H9 (cell line): Measurements from ENCODE around the gene CD47. TPM values are rescaled to one million over a fixed set of nuclear protein-coding genes. Genes with fewer than 3 reads are reported as not detected.

Experiments
- DNase-seq: peaks from one replicate; pipeline ENCODE4 v3.0.0-alpha.2; 2017
- H2AFZ ChIP-seq: one replicate; pipeline ENCODE4 v1.6.1; 2013; ENCODE audit warnings: mild to moderate bottlenecking, low read length, control low read depth, moderate library complexity
- H2AK5ac ChIP-seq: 2 replicates; pipeline ENCODE4 v1.6.1; 2013; ENCODE audit warnings: low read length, control low read depth, mixed read lengths; ENCODE audit not compliant: insufficient read length
- H2BK120ac ChIP-seq: one replicate; pipeline ENCODE4 v1.6.1; 2013; ENCODE audit warnings: low read depth, mild to moderate bottlenecking, low read length, control low read depth, inconsistent platforms; ENCODE audit not compliant: poor library complexity, severe bottlenecking
- H2BK12ac ChIP-seq: 2 replicates; pipeline ENCODE4 v1.6.1; 2013; ENCODE audit warnings: low read length, control low read depth, mixed read lengths, low read depth; ENCODE audit not compliant: insufficient read length
- H2BK15ac ChIP-seq: 2 replicates; pipeline ENCODE4 v1.6.1; 2013; ENCODE audit warnings: low read depth, low read length, control low read depth
- H2BK20ac ChIP-seq: one replicate; pipeline ENCODE4 v1.6.1; 2013; ENCODE audit warnings: low read depth, mild to moderate bottlenecking, low read length, control low read depth, inconsistent platforms; ENCODE audit not compliant: poor library complexity, severe bottlenecking
- H2BK5ac ChIP-seq: 2 replicates; pipeline ENCODE4 v1.6.1; 2013; ENCODE audit warnings: low read length, control low read depth, mixed read lengths; ENCODE audit not compliant: insufficient read length
- H3K14ac ChIP-seq: 2 replicates; pipeline ENCODE4 v1.6.1; 2013; ENCODE audit warnings: low read length, control low read depth; ENCODE audit not compliant: insufficient read depth
- H3K18ac ChIP-seq: 2 replicates; pipeline ENCODE4 v1.6.1; 2013; ENCODE audit warnings: low read depth, mild to moderate bottlenecking, mixed read lengths, low read length, control low read depth; ENCODE audit not compliant: insufficient read length
- H3K23ac ChIP-seq: 2 replicates; pipeline ENCODE4 v1.6.1; 2013; ENCODE audit warnings: low read length, control low read depth, mixed read lengths, low read depth; ENCODE audit not compliant: insufficient read length
- H3K23me2 ChIP-seq: 2 replicates; pipeline ENCODE4 v1.6.1; 2013; ENCODE audit warnings: low read depth, mild to moderate bottlenecking, mixed read lengths, low read length, control low read depth; ENCODE audit not compliant: insufficient read length, poor library complexity, severe bottlenecking
- H3K27ac ChIP-seq: 2 replicates; pipeline ENCODE4 v1.5.1; 2013; ENCODE audit warnings: low read length, control low read depth, mixed read lengths, low read depth; ENCODE audit not compliant: insufficient read length
- H3K27me3 ChIP-seq: 2 replicates; pipeline ENCODE4 v1.6.1; 2013; ENCODE audit warnings: low read length, control low read depth, inconsistent platforms; ENCODE audit not compliant: insufficient read depth
- H3K4ac ChIP-seq: 2 replicates; pipeline ENCODE4 v1.6.1; 2013; ENCODE audit warnings: low read depth, mild to moderate bottlenecking, control low read depth, inconsistent platforms, low read length, moderate library complexity
- H3K4me1 ChIP-seq: 2 replicates; pipeline ENCODE4 v1.6.1; 2013; ENCODE audit warnings: low read length, control low read depth, inconsistent platforms; ENCODE audit not compliant: insufficient read depth
- H3K4me2 ChIP-seq: 2 replicates; pipeline ENCODE4 v1.6.1; 2013; ENCODE audit warnings: low read length, control low read depth, mixed read lengths; ENCODE audit not compliant: insufficient read length, insufficient read depth
- H3K56ac ChIP-seq: 2 replicates; pipeline ENCODE4 v1.6.1; 2013; ENCODE audit warnings: low read depth, mild to moderate bottlenecking, mixed read lengths, low read length, control low read depth; ENCODE audit not compliant: insufficient read length
- H3K79me1 ChIP-seq: 2 replicates; pipeline ENCODE4 v1.6.1; 2013; ENCODE audit warnings: low read depth, mild to moderate bottlenecking, moderate library complexity, low read length, control low read depth, inconsistent platforms; ENCODE audit not compliant: insufficient read depth, poor library complexity, severe bottlenecking
- H3K79me2 ChIP-seq: 2 replicates; pipeline ENCODE4 v1.6.1; 2013; ENCODE audit warnings: low read length, control low read depth, inconsistent platforms; ENCODE audit not compliant: insufficient read depth
- H3K9ac ChIP-seq: 2 replicates; pipeline ENCODE4 v1.6.1; 2013; ENCODE audit warnings: low read length, control low read depth, mixed read lengths; ENCODE audit not compliant: insufficient read length; ENCODE audit errors: extremely low read depth
- H3K9me3 ChIP-seq: one replicate; pipeline ENCODE4 v1.6.1; 2013; ENCODE audit warnings: low read depth, low read length, inconsistent platforms; ENCODE audit not compliant: control insufficient read depth
- H3T11ph ChIP-seq: one replicate; pipeline ENCODE4 v1.6.1; 2013; ENCODE audit warnings: mild to moderate bottlenecking, low read length, control low read depth, inconsistent platforms
- H4K20me1 ChIP-seq: one replicate; pipeline ENCODE4 v1.6.1; 2013; ENCODE audit not compliant: control insufficient read depth, insufficient read length, insufficient read depth
- H4K5ac ChIP-seq: 2 replicates; pipeline ENCODE4 v1.6.1; 2013; ENCODE audit warnings: low read depth, mild to moderate bottlenecking, mixed read lengths, low read length, control low read depth; ENCODE audit not compliant: insufficient read length
- H4K8ac ChIP-seq: replicated peaks from 2 replicates; pipeline ENCODE4 v1.6.1; 2013; ENCODE audit warnings: low read length, control low read depth, mixed read lengths, low read depth; ENCODE audit not compliant: insufficient read length
- H4K91ac ChIP-seq: 2 replicates; pipeline ENCODE4 v1.6.1; 2013; ENCODE audit warnings: low read depth, mild to moderate bottlenecking, moderate library complexity, mixed read lengths, low read length, control low read depth; ENCODE audit not compliant: insufficient read length
- H3K27ac Mint-ChIP-seq, 3 experiments: 2 replicates in 2 of 3; 3 replicates in 1 of 3; pipeline ENCODE4 v1.8.0; 2020 to 2021; ENCODE audit warnings: mixed read lengths in 3 of 3, mild to moderate bottlenecking in 1 of 3, moderate library complexity in 1 of 3
- H3K27me3 Mint-ChIP-seq: 2 replicates; pipeline ENCODE4 v1.8.0; 2021; ENCODE audit warnings: low read depth, mild to moderate bottlenecking, moderate library complexity, mixed read lengths
- H3K36me3 Mint-ChIP-seq, 3 experiments: 2 replicates in 2 of 3; 3 replicates in 1 of 3; pipeline ENCODE4 v1.8.0; 2020 to 2021; ENCODE audit warnings: low read depth in 3 of 3, mixed read lengths in 3 of 3; ENCODE audit not compliant: insufficient read depth in 1 of 3
- H3K4me1 Mint-ChIP-seq, 2 experiments: 2 replicates each; pipeline ENCODE4 v1.8.0; 2020; ENCODE audit warnings: mixed read lengths in 2 of 2
- H3K4me3 Mint-ChIP-seq, 2 experiments: 2 replicates in 1 of 2; 3 replicates in 1 of 2; pipeline ENCODE4 v1.8.0; 2020 to 2021; ENCODE audit warnings: mild to moderate bottlenecking in 2 of 2, mixed read lengths in 2 of 2, moderate library complexity in 1 of 2
- H3K9me3 Mint-ChIP-seq, 2 experiments: 2 replicates in 1 of 2; 3 replicates in 1 of 2; pipeline ENCODE4 v1.8.0; 2020; ENCODE audit warnings: mild to moderate bottlenecking in 2 of 2, mixed read lengths in 2 of 2, moderate library complexity in 1 of 2
- CTCF ChIP-seq: fragments of 200-600 bp; sonication (generic); conservative IDR thresholded peaks from 3 replicates; pipeline ENCODE4 v1.8.0; 2021; ENCODE audit warnings: antibody characterized with exemption, mild to moderate bottlenecking
- WGBS: extraction: QIAGEN DNeasy Blood & Tissue Kit; methylation state at CpG from one replicate; pipeline ENCODE4 v1.1.7; 2013; ENCODE audit warnings: missing lambda C conversion rate, low lambda C conversion rate, mixed read lengths; ENCODE audit not compliant: insufficient read length; ENCODE audit errors: extremely low coverage; 5-methylcytosine and 5-hydroxymethylcytosine counted together
- total RNA-seq: library from RNA; stranded (reverse); gene quantifications from 2 replicates; pipeline ENCODE4 v1.2.1, GENCODE V29; 2021

Gene CD47
- total RNA-seq, 1 experiment from 2014 or later = 15.4 TPM

GRCh38 chr3:108067768-108068167 lies 23.1 kb downstream of the CD47 start:
- Histone ChIP-seq H2BK5ac (no peak overlapping the region), H2BK12ac (no peak overlapping the region), H4K5ac (no peak overlapping the region), H3T11ph (no peak overlapping the region), H2AFZ (no peak overlapping the region), H3K56ac (no peak overlapping the region), H3K14ac (no peak overlapping the region), H3K4me1 (no peaks in the 10 kb centered on the region; the same call in 1 of the 2 replicates), H2BK20ac (no peak overlapping the region), H2BK15ac (no peak overlapping the region), H4K91ac (no peak overlapping the region), H3K23me2 (no peaks in the 10 kb centered on the region), H3K79me2 (no peaks in the 10 kb centered on the region), H3K4ac (no peak overlapping the region), H3K79me1 (no peaks in the 10 kb centered on the region), H3K27me3 (no peaks in the 10 kb centered on the region), H3K27ac (no peak overlapping the region), H2AK5ac (no peak overlapping the region), H3K18ac (no peak overlapping the region), H4K20me1 (no peaks in the 10 kb centered on the region), H4K8ac (no peak overlapping the region), H3K9ac (no peak overlapping the region), H3K9me3 (no peaks in the 10 kb centered on the region), H2BK120ac (no peak overlapping the region), H3K4me2 (no peak overlapping the region), H3K23ac (no peak overlapping the region)
- H3K4me3 Mint-ChIP-seq = no peak overlapping the region
- H3K27me3 Mint-ChIP-seq = no peaks in the 10 kb centered on the region
- no peaks in the 10 kb centered on the region for H3K9me3 Mint-ChIP-seq
- TF ChIP-seq CTCF = no peak
- no peaks in the 10 kb centered on the region for H3K36me3 Mint-ChIP-seq
- no peak overlapping the region for H3K27ac Mint-ChIP-seq
- peaks cover 10 to 12% of the 10 kb centered on the region in 2 experiments for H3K4me1 Mint-ChIP-seq
- no peak for DNase-seq
- no CpG with 5 or more reads among the region's 1 CpG for WGBS
